H1 (cell line): Measurements from ENCODE around the gene GBP2. TPM values are rescaled to one million over a fixed set of nuclear protein-coding genes. Genes with fewer than 3 reads are reported as not detected.

Source experiments
- CTCF ChIA-PET: fragments of 300-600 bp; sonication (Branson Sonifier 250); formaldehyde crosslinking; loops from one replicate; lab custom pipeline; 2021; ENCODE audit not compliant: partially characterized antibody; lab: Charles Lee
- POLR2A ChIA-PET: fragments of 300-600 bp; sonication (Branson Sonifier 250); formaldehyde crosslinking; loops from one replicate; lab custom pipeline; 2021; ENCODE audit warnings: inconsistent platforms; ENCODE audit not compliant: partially characterized antibody; lab: Charles Lee
- DNase-seq, 2 experiments: peaks; one replicate each; pipeline versions ENCODE4 v3.0.0 to v3.0.0-alpha.2; 2010 to 2022; ENCODE audit warnings: low spot score in 2 of 2, low read depth in 1 of 2, mixed read lengths in 1 of 2
- FAIRE-seq: peaks from 2 replicates; lab custom pipeline; 2011; peaks lifted over from hg19 to GRCh38; lab: Jason Lieb, UNC
- H2AFZ ChIP-seq: 2 replicates; pipeline ENCODE4 v1.8.1; 2012; ENCODE audit warnings: low read length, inconsistent platforms
- H2AK5ac ChIP-seq: 2 replicates; pipeline ENCODE4 v1.6.1; 2013; ENCODE audit warnings: low read depth, low read length
- H2BK120ac ChIP-seq: replicated peaks from 2 replicates; pipeline ENCODE3; 2013; ENCODE audit warnings: low read depth, low read length, inconsistent platforms
- H2BK12ac ChIP-seq: 2 replicates; pipeline ENCODE4 v1.6.1; 2013; ENCODE audit warnings: low read depth, low read length
- H2BK15ac ChIP-seq: 2 replicates; pipeline ENCODE4 v1.6.1; 2013; ENCODE audit warnings: low read length
- H2BK20ac ChIP-seq: 2 replicates; pipeline ENCODE4 v1.6.1; 2013; ENCODE audit warnings: low read length
- H2BK5ac ChIP-seq: 2 replicates; pipeline ENCODE4 v1.6.1; 2013; ENCODE audit warnings: low read depth, low read length
- H3K14ac ChIP-seq: 2 replicates; pipeline ENCODE4 v1.6.1; 2013; ENCODE audit warnings: inconsistent platforms; ENCODE audit not compliant: insufficient read length
- H3K18ac ChIP-seq: 2 replicates; pipeline ENCODE4 v1.6.1; 2013; ENCODE audit warnings: low read length; ENCODE audit errors: extremely low read depth
- H3K23ac ChIP-seq: 2 replicates; pipeline ENCODE4 v1.6.1; 2013; ENCODE audit warnings: inconsistent platforms; ENCODE audit not compliant: insufficient read length
- H3K23me2 ChIP-seq: 2 replicates; pipeline ENCODE4 v1.6.1; 2013; ENCODE audit warnings: low read depth, low read length
- H3K27ac ChIP-seq: 2 replicates; pipeline ENCODE4 v1.6.1; 2011; ENCODE audit warnings: low read depth, low read length, inconsistent platforms
- H3K27me3 ChIP-seq, 4 experiments: replicated peaks in 1 of 4; 1 replicate in 1 of 4; 2 replicates in 3 of 4; pipeline versions ENCODE4 v1.6.1 to v1.8.1; 2011 to 2013; ENCODE audit warnings: low read length in 3 of 4, mild to moderate bottlenecking in 3 of 4, inconsistent platforms in 2 of 4, mixed read lengths in 2 of 4, moderate library complexity in 1 of 4; ENCODE audit not compliant: control insufficient read depth in 3 of 4, insufficient read depth in 3 of 4; ENCODE audit errors: extremely low read depth in 1 of 4
- H3K36me3 ChIP-seq, 4 experiments: 2 replicates each; pipeline versions ENCODE4 v1.6.1 to v1.8.1; 2011 to 2013; ENCODE audit warnings: mild to moderate bottlenecking in 4 of 4, low read length in 3 of 4, moderate library complexity in 2 of 4, control low read depth in 1 of 4, inconsistent platforms in 1 of 4; ENCODE audit not compliant: insufficient read depth in 4 of 4, control insufficient read depth in 2 of 4
- H3K4ac ChIP-seq: replicated peaks from 2 replicates; pipeline ENCODE3; 2013; ENCODE audit warnings: low read length, low read depth, mixed read lengths, inconsistent platforms; ENCODE audit not compliant: insufficient read length
- H3K4me1 ChIP-seq, 4 experiments: replicated peaks in 1 of 4; 1 replicate in 1 of 4; 2 replicates in 3 of 4; pipeline versions ENCODE4 v1.6.1 to v1.8.1; 2011 to 2013; ENCODE audit warnings: low read length in 3 of 4, inconsistent platforms in 2 of 4, mixed read lengths in 1 of 4; ENCODE audit not compliant: insufficient read depth in 4 of 4, control insufficient read depth in 3 of 4
- H3K4me2 ChIP-seq, 2 experiments: 2 replicates each; pipeline versions ENCODE4 v1.6.1 to v1.8.1; 2011 to 2013; ENCODE audit warnings: low read depth in 2 of 2, low read length in 2 of 2, control low read depth in 1 of 2, inconsistent platforms in 1 of 2, mild to moderate bottlenecking in 1 of 2; ENCODE audit not compliant: insufficient read depth in 1 of 2
- H3K4me3 ChIP-seq, 4 experiments: fragments of 200-600, 300-600 bp in 1 of 4; sonication (generic), shearing (Covaris generic), sonication (Bioruptor Twin) in 1 of 4; 2 replicates each; pipeline versions ENCODE4 v1.5.1 to v1.8.1; 2011 to 2016; ENCODE audit warnings: low read length in 4 of 4, low read depth in 3 of 4, control low read depth in 2 of 4, inconsistent platforms in 2 of 4, mild to moderate bottlenecking in 2 of 4, mixed read lengths in 1 of 4, moderate library complexity in 1 of 4; ENCODE audit not compliant: insufficient read depth in 2 of 4; ENCODE audit errors: extremely low read depth in 1 of 4
- H3K56ac ChIP-seq: replicated peaks from 2 replicates; pipeline ENCODE3; 2013; ENCODE audit warnings: low read depth, mild to moderate bottlenecking, mixed read lengths, low read length, inconsistent platforms; ENCODE audit not compliant: insufficient read length
- H3K79me1 ChIP-seq: 2 replicates; pipeline ENCODE4 v1.6.1; 2013; ENCODE audit warnings: low read depth, low read length, control low read depth
- H3K79me2 ChIP-seq, 2 experiments: 2 replicates each; pipeline versions ENCODE4 v1.6.1 to v1.8.1; 2012 to 2013; ENCODE audit warnings: low read length in 2 of 2, mild to moderate bottlenecking in 2 of 2, inconsistent platforms in 1 of 2; ENCODE audit not compliant: insufficient read depth in 2 of 2, control insufficient read depth in 1 of 2
- H3K9ac ChIP-seq, 4 experiments: replicated peaks in 1 of 4; 1 replicate in 1 of 4; 2 replicates in 3 of 4; pipeline versions ENCODE4 v1.6.1 to v1.8.1; 2011 to 2013; ENCODE audit warnings: low read depth in 3 of 4, low read length in 3 of 4, control low read depth in 2 of 4, mild to moderate bottlenecking in 2 of 4, moderate library complexity in 2 of 4, inconsistent platforms in 1 of 4; ENCODE audit errors: extremely low read depth in 1 of 4
- H3K9me3 ChIP-seq, 2 experiments: 2 replicates each; pipeline versions ENCODE4 v1.6.1 to v1.8.1; 2012 to 2013; ENCODE audit warnings: mild to moderate bottlenecking in 2 of 2, moderate library complexity in 2 of 2, control low read depth in 1 of 2, inconsistent platforms in 1 of 2, low read depth in 1 of 2, low read length in 1 of 2, mixed read lengths in 1 of 2; ENCODE audit not compliant: insufficient read depth in 2 of 2
- H4K20me1 ChIP-seq, 2 experiments: replicated peaks in 1 of 2; 2 replicates each; pipeline versions ENCODE3 to v1.8.1; 2011 to 2013; ENCODE audit warnings: inconsistent platforms in 2 of 2, low read length in 2 of 2, mild to moderate bottlenecking in 1 of 2; ENCODE audit not compliant: insufficient read depth in 2 of 2, control insufficient read depth in 1 of 2
- H4K5ac ChIP-seq: 2 replicates; pipeline ENCODE4 v1.6.1; 2013; ENCODE audit warnings: low read length, low read depth, mixed read lengths, inconsistent platforms; ENCODE audit not compliant: insufficient read length
- H4K8ac ChIP-seq: 2 replicates; pipeline ENCODE4 v1.8.0; 2013; ENCODE audit warnings: mild to moderate bottlenecking, moderate library complexity, low read length, inconsistent platforms; ENCODE audit not compliant: insufficient read depth; ENCODE audit errors: extremely low read depth
- H4K91ac ChIP-seq: replicated peaks from 2 replicates; pipeline ENCODE3; 2013; ENCODE audit warnings: low read length, mixed read lengths, inconsistent platforms; ENCODE audit not compliant: insufficient read length
- CBX8 ChIP-seq: fragments of 300-800, 300-1000 bp; sonication (generic); IDR thresholded peaks from 2 replicates; pipeline ENCODE4 v1.7.1; 2016; ENCODE audit warnings: low read depth, low read length, borderline replicate concordance
- EP300 ChIP-seq, 2 experiments: IDR thresholded peaks; 1 replicate in 1 of 2; 2 replicates in 1 of 2; pipeline ENCODE4 v1.6.1; 2011 to 2012; ENCODE audit warnings: low read depth in 2 of 2, low read length in 2 of 2, mild to moderate bottlenecking in 2 of 2, borderline replicate concordance in 1 of 2, inconsistent platforms in 1 of 2, moderate library complexity in 1 of 2
- SP1 ChIP-seq: IDR thresholded peaks from 2 replicates; pipeline ENCODE4 v1.6.1; 2011; ENCODE audit warnings: low read depth, low read length
- TAF1 ChIP-seq: IDR thresholded peaks from 2 replicates; pipeline ENCODE4 v1.6.1; 2011; ENCODE audit warnings: mild to moderate bottlenecking, low read depth, low read length
- ZNF274 ChIP-seq: IDR thresholded peaks from 2 replicates; pipeline ENCODE4 v1.7.0; 2012; ENCODE audit warnings: low read length, borderline replicate concordance; ENCODE audit errors: extremely low read depth
- WGBS, 2 experiments: shearing (Covaris generic) in 1 of 2; methylation state at CpG; one replicate each; pipeline versions ENCODE4 v1.1.6 to v1.1.7; 2013 to 2015; ENCODE audit warnings: low lambda C conversion rate in 2 of 2, mixed read lengths in 2 of 2, inconsistent platforms in 1 of 2, low coverage in 1 of 2, missing lambda C conversion rate in 1 of 2; ENCODE audit not compliant: insufficient replicate concordance in 2 of 2, insufficient coverage in 1 of 2, insufficient read length in 1 of 2; ENCODE audit errors: extremely low coverage in 1 of 2, missing lambda C conversion rate in 1 of 2; 5-methylcytosine and 5-hydroxymethylcytosine counted together
- polyA plus RNA-seq, 7 experiments: library from polyadenylated mRNA; depleted of rRNA in 3 of 7; stranded (reverse) in 5 of 7; unstranded in 2 of 7; fragments of >200 nt in 5 of 7; fragments of 200-250 nt in 2 of 7; gene quantifications; 1 replicate in 5 of 7; 2 replicates in 1 of 7; 4 replicates in 1 of 7; pipeline versions ENCODE4 v1.2.1 to v1.2.3, GENCODE V29; 2011 to 2013; ENCODE audit warnings: missing spikeins in 2 of 7, mixed read lengths in 2 of 7
- total RNA-seq: library from RNA; stranded (reverse); fragmentation: NEBNext Ultra II Directional; extraction: Animal tissue kit (Norgen Biotek cat#: 25700); gene quantifications from 2 replicates; pipeline ENCODE4 v1.2.1, GENCODE V29; 2021

The GBP2 gene
- total and polyA plus RNA-seq, 2 of the 8 experiments (the other 6 are each of a cell fraction or from before 2014, with no cell fraction given), result not detected

- no peak for FAIRE-seq
- CTCF ChIA-PET, result interaction anchor here (0.6 to 1.4 kb wide), 3 partner anchors 17 to 154 kb away, joined by 3 to 4 read pairs (median 3); no protein-coding TSS in a partner anchor
Observed at GRCh38 chr1:89100412-89100811, 25.5 kb downstream of the GBP2 start.

More at GRCh38 chr1:89100412-89100811, 25.5 kb downstream of the GBP2 start:
- no peaks in the 10 kb centered on the region for H3K79me2 ChIP-seq
- no peaks in the 10 kb centered on the region for H3K79me1 ChIP-seq
- H2BK15ac ChIP-seq, result no peak overlapping the region
- H3K27me3 ChIP-seq, result no peaks in the 10 kb centered on the region
- no peak overlapping the region for H3K18ac ChIP-seq
- H2AFZ ChIP-seq, result no peak overlapping the region
- H3K36me3 ChIP-seq, result no peaks in the 10 kb centered on the region; a peak in 1 of 8 replicates
- peaks cover 0 to 4% of the 10 kb centered on the region in 2 experiments; a peak in 1 of 4 replicates for H3K9me3 ChIP-seq
- H3K9ac ChIP-seq, result no peak overlapping the region
- H3K14ac ChIP-seq, result no peak overlapping the region
- H3K23me2 ChIP-seq, result no peaks in the 10 kb centered on the region
- no peak overlapping the region for H4K5ac ChIP-seq
- 91% methylated on average over 3 of the region's 3 CpGs; no CpG with 5 or more reads in 1 of the 2 experiments for WGBS, 2 experiments
- no peak overlapping the region for H3K27ac ChIP-seq
- no peak overlapping the region for H3K4ac ChIP-seq
- no peak overlapping the region for H2BK20ac ChIP-seq
- DNase-seq, result no peak
- H3K23ac ChIP-seq, result no peak overlapping the region
- H3K4me3 ChIP-seq, result no peak overlapping the region
- POLR2A ChIA-PET, result no interaction called here
- no peak overlapping the region for H3K56ac ChIP-seq
- no peak overlapping the region for H4K91ac ChIP-seq
- no peak for TF ChIP-seq CBX8
- no peak for TF ChIP-seq ZNF274
- TF ChIP-seq TAF1, result no peak
- TF ChIP-seq SP1, result no peak
- TF ChIP-seq EP300 (IDR thresholded peaks at IDR 0.05; ENCODE audit: borderline replicate concordance in 1 of 2, low read depth in 2 of 2, low read length in 2 of 2), result no peak
- peaks cover 0 to 2% (median 0%) of the 10 kb centered on the region in 4 experiments; a peak in 1 of 7 replicates for H3K4me1 ChIP-seq
- H4K8ac ChIP-seq, result no peak overlapping the region
- no peak overlapping the region for H2BK120ac ChIP-seq
- no peak overlapping the region for H2BK5ac ChIP-seq
- H3K4me2 ChIP-seq, result no peak overlapping the region
- H2BK12ac ChIP-seq, result no peak overlapping the region
- no peaks in the 10 kb centered on the region for H4K20me1 ChIP-seq
- H2AK5ac ChIP-seq, result no peak overlapping the region
